Central memory CD8-positive, alpha-beta T cell (primary cell): ENCODE results near the gene RGPD5.
"Not testable (repeated sequence)": the region's sequence is repeated elsewhere in the genome, so short reads cannot be mapped to it uniquely, and the experiment has no call there.

Experiments used
- ATAC-seq: fragments of 150-1000 bp; cut with Tn5 transposase; replicated peaks from 2 replicates; pipeline ENCODE4 v1.10.0; 2022; ENCODE audit warnings: mild to moderate bottlenecking, moderate FRiP score, moderate number of reproducible peaks; ENCODE audit not compliant: poor library complexity, severe bottlenecking; ENCODE audit errors: extremely low read depth
- DNase-seq, 2 donors: peaks; one replicate each; pipeline ENCODE4 v3.0.0; 2021; ENCODE audit warnings: low spot score in 2 of 2
- H3K27ac Mint-ChIP-seq: one replicate; pipeline ENCODE4 v1.8.0; 2022; ENCODE audit warnings: low read depth, mild to moderate bottlenecking, moderate library complexity, mixed read lengths
- H3K27me3 Mint-ChIP-seq: one replicate; pipeline ENCODE4 v1.8.0; 2022; ENCODE audit warnings: mixed read lengths
- H3K36me3 Mint-ChIP-seq: one replicate; pipeline ENCODE4 v1.8.0; 2022; ENCODE audit warnings: mild to moderate bottlenecking, moderate library complexity, mixed read lengths; ENCODE audit not compliant: insufficient read depth
- H3K4me1 Mint-ChIP-seq: one replicate; pipeline ENCODE4 v1.8.0; 2022; ENCODE audit warnings: mixed read lengths
- H3K4me3 Mint-ChIP-seq: one replicate; pipeline ENCODE4 v1.8.0; 2022; ENCODE audit warnings: mild to moderate bottlenecking, moderate library complexity, mixed read lengths
- H3K9me3 Mint-ChIP-seq: one replicate; pipeline ENCODE4 v1.8.0; 2022; ENCODE audit warnings: mixed read lengths

Gene RGPD5

DNA sequence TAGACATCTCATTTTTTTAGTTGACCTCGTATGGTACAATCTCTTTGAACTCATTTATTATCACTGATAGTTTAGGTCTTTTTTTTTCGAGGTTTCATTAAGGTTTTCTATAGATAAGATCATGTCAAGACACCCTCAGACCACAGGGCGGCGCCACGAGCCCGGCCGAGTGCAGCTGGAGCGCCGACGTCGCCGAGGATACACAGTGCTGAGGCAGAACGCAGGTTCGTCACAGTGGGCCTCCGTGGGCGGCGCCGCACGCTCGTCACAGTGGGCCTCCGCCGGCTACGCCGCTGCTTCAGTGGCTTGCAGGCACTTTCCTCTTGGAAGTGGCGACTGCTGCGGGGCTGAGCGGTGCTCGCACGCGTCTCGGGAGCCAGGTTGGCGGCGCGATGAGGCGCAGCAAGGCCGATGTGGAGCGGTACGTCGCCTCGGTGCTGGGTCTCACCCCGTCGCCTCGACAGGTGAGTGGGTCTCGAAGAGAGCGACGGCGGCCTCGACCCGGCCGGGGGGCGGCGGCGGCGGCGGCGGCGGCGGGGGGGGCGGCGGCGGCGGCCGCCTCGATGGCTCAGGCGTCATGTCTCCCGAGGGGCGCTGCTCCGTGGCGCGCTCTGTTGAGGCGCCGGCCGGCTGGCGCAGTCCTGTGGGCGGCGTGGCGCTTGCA is at the start of gene RGPD5:
TSS of gene RGPD5 (plus strand) at position 232 of the 664 bp plus-strand sequence. CDS start at position 393, 161 bp downstream.
- peak; percentile 100 for ATAC-seq
- DNase-seq, H3K4me1 Mint-ChIP-seq, H3K9me3 Mint-ChIP-seq, H3K27me3 Mint-ChIP-seq, H3K36me3 Mint-ChIP-seq, H3K4me3 Mint-ChIP-seq, H3K27ac Mint-ChIP-seq: not testable (repeated sequence)

- not testable (repeated sequence) for ATAC-seq, H3K9me3 Mint-ChIP-seq, H3K36me3 Mint-ChIP-seq, H3K4me3 Mint-ChIP-seq, DNase-seq, H3K4me1 Mint-ChIP-seq, H3K27me3 Mint-ChIP-seq, H3K27ac Mint-ChIP-seq
Observed at GRCh38 chr2:109751572-109751971, 42.5 kb upstream of the RGPD5 start.

GRCh38 chr2:109757163-109757824 is 36.8 kb upstream of the RGPD5 start:
- H3K4me1 Mint-ChIP-seq, ATAC-seq, DNase-seq, H3K9me3 Mint-ChIP-seq, H3K27me3 Mint-ChIP-seq, H3K27ac Mint-ChIP-seq, H3K36me3 Mint-ChIP-seq, H3K4me3 Mint-ChIP-seq: not testable (repeated sequence)

DNA sequence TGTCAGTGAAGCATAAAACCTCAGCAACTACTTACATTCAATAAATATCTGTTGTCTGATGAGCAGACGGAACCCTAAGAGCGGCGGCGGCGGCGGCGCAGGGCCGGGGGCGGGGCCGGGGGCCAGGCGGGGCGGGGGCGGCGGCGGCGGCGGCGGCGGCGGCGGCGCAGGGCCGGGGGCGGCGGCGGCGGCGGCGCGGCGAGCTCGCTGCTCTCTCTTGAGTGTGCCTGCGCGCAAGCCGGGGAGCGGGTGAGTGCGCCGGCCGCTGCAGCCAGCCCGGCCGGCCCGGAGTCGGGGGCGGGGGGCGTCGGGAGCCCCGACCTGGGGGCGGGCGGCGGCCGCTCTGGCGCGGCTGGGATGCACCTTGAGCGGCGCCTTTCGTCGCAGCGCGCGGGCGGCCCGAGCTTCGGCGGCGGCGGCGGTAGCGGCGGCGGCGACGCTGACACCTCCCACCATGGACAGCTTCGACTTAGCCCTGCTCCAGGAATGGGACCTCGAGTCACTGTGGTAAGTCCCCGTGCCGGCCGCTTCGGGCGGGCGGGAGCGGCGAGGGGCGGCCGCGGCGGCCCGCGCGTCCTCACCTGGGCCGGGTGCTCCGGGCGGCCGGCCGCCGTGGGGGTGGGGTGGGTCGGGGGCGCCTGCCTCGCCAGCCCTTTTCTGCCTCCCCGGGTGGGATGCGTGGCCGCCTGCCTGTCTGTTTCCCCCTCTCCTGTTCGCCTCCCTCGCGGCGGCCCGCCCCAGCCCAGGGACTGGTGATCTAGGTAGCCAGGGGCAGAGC is 33.7 kb upstream of the RGPD5 start:
- DNase-seq, H3K27ac Mint-ChIP-seq, H3K4me1 Mint-ChIP-seq, H3K36me3 Mint-ChIP-seq, H3K27me3 Mint-ChIP-seq, ATAC-seq, H3K9me3 Mint-ChIP-seq, H3K4me3 Mint-ChIP-seq: not testable (repeated sequence)

- H3K4me1 Mint-ChIP-seq, DNase-seq, H3K4me3 Mint-ChIP-seq, H3K27me3 Mint-ChIP-seq, H3K9me3 Mint-ChIP-seq, H3K27ac Mint-ChIP-seq, H3K36me3 Mint-ChIP-seq: not testable (repeated sequence)
- ATAC-seq = peak; percentile 75
Observed at GRCh38 chr2:109761043-109761454, 33.1 kb upstream of the RGPD5 start.

DNA sequence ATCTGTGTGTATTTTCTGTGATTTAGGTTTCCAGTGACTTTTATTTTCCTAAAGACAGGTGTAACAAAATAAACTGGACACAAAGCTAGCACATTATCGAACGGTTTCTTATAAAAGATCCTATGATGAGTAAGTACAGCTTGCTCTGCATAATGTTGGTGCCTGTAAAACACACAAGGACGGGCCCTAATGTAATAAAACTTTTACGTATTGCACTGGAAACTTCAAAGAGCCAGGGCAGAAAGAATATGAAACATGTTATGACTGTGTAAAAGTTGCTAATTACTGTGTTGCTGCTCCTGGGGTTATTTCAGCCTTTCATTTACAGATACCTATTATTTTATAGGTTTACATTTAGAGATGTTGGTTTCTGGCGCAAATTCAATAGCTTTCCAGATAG is 32.1 kb upstream of the RGPD5 start:
- H3K36me3 Mint-ChIP-seq, DNase-seq, H3K9me3 Mint-ChIP-seq, ATAC-seq, H3K27me3 Mint-ChIP-seq, H3K4me1 Mint-ChIP-seq, H3K4me3 Mint-ChIP-seq, H3K27ac Mint-ChIP-seq: not testable (repeated sequence)

- not testable (repeated sequence) for H3K27ac Mint-ChIP-seq, H3K4me3 Mint-ChIP-seq, H3K27me3 Mint-ChIP-seq, H3K36me3 Mint-ChIP-seq, H3K4me1 Mint-ChIP-seq, DNase-seq, ATAC-seq, H3K9me3 Mint-ChIP-seq
Observed at GRCh38 chr2:109766074-109766473, 28.0 kb upstream of the RGPD5 start.

- not testable (repeated sequence) for H3K4me3 Mint-ChIP-seq, H3K4me1 Mint-ChIP-seq, H3K36me3 Mint-ChIP-seq, H3K27ac Mint-ChIP-seq, DNase-seq, H3K27me3 Mint-ChIP-seq, H3K9me3 Mint-ChIP-seq, ATAC-seq
Observed at GRCh38 chr2:109766886-109767578, 27.1 kb upstream of the RGPD5 start.

DNA sequence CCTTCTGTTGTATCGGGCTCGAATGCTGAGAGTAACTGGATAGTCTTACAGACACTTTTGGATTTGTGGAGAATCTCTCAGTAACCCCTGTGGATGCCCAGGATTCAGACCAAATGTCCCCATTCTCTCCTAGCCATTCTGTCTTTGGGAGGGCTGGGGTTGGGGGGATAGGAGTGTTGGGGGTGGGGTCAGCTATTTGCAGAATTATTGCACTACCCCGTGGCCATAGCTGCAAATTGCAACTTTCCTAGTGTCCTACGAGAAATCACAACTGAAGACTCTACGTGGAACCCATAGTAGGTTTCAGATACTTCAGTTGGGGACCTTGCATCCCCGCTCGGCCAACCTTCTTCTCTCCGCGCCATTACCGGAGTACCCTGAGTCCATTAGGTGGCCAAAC is 25.2 kb upstream of the RGPD5 start:
- H3K36me3 Mint-ChIP-seq, ATAC-seq, H3K27me3 Mint-ChIP-seq, H3K4me3 Mint-ChIP-seq, DNase-seq, H3K9me3 Mint-ChIP-seq, H3K27ac Mint-ChIP-seq, H3K4me1 Mint-ChIP-seq: not testable (repeated sequence)

DNA sequence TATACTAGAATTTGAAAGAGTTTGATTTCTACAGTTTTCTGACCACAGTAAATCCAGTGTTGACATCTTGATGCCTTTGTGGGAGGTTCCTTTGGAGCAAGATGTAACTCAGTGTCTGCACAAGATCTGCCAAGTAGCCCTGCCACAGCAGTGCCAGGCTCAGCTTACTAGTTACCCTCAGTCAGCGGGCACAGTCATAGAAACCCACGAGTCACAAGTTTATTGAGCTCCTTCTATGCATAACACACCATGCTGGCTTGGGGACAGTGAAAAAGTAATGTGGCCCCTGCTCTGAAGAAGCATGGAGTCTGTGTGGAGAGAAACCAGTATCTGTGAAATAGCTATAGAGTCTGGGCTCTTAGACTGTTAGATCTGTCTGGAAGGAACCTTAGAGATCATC is 15.0 kb upstream of the RGPD5 start:
- not testable (repeated sequence) for H3K36me3 Mint-ChIP-seq, H3K9me3 Mint-ChIP-seq, ATAC-seq

DNA sequence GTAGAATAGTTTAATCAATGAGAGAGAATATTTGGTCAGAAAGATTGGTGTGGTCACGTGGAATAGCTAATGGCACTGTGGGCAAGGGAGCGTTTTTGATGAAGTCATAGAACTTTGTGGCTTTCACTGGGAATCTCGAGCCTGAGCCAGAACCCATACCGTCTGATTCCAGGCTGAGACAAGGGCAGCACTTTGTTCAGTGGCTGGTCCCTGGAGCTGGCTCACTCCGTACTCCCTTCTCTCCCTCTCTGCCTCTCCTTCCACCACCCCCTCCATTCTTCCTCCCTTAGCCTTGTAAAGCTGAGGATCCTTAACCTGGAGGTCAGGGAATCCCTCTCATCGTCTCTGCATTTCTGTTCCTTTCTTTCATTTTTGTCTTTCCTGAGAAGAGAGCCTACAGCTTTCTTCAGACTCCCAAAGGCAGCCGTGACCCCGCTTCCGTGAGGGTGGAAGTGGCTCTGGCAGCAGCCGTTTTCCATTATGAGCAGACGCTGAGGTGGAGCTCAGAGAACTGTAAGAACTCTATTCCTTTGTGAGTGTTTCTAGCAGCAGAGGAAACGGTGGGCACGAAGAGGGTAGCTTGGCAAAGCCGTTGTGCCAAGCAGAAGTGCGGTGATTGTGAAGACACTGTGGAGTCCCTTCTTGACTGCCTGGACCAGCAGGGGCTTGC is 12.8 kb upstream of the RGPD5 start:
- H3K36me3 Mint-ChIP-seq, H3K9me3 Mint-ChIP-seq, H3K4me1 Mint-ChIP-seq, H3K4me3 Mint-ChIP-seq, ATAC-seq, H3K27ac Mint-ChIP-seq, H3K27me3 Mint-ChIP-seq, DNase-seq: not testable (repeated sequence)

More for the DNA sequence above, 15.0 kb upstream of the RGPD5 start:
- not testable (repeated sequence) for H3K27me3 Mint-ChIP-seq, H3K4me3 Mint-ChIP-seq, H3K4me1 Mint-ChIP-seq, H3K27ac Mint-ChIP-seq, DNase-seq

DNA sequence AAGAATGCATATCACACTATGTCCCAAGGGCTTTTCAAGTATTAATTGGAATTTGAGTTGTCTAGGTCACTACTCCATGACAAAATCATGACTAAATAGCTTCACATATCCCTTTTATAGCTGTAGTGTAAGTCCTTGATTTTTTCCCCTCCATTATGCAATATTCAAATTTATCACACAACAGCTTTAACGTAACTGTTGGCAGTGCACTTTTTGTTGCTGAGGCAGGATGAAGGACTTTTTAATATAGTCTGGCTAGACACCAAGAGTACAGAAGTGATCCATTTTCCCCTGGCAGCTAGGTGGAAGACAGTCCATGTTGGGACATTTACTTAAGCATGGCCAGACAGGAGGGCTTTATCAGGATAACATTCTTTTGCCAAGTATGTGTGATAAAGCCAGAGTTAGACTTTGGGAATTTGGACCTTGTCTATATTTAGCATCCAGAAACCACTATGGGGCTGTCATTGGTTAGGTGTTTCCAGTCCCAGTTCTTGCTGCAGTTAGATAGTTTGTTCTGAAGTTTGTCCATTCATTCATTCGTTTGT is 11.6 kb upstream of the RGPD5 start:
- ATAC-seq, H3K4me3 Mint-ChIP-seq, H3K27ac Mint-ChIP-seq, H3K27me3 Mint-ChIP-seq, H3K36me3 Mint-ChIP-seq, H3K9me3 Mint-ChIP-seq, H3K4me1 Mint-ChIP-seq, DNase-seq: not testable (repeated sequence)
